ENCODE results near the gene SNTA1.
"Not testable (repeated sequence)": the region's sequence is repeated elsewhere in the genome, so short reads cannot be mapped to it uniquely, and the experiment has no call there.

DNA sequence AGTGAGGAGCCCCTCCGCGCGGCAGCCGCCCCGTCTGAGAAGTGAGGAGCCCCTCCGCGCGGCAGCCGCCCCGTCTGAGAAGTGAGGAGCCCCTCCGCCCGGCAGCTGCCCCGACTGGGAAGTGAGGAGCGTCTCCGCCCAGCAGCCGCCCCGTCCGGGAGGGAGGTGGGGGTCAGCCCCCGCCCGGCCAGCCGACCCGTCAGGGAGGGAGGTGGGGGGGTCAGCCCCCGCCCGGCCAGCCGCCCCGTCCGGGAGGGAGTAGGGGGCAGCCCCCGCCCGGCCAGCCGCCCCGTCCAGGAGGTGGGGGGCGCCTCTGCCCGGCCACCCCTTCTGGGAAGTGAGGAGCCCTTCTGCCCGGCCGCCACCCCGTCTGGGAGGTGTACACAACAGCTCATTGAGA lies 54.2 kb downstream of the SNTA1 start:
- TF ChIP-seq CTCF (conservative IDR thresholded peaks at IDR 0.05; ENCODE audit: low read length); EZH2phosphoT487 (IDR thresholded peaks at IDR 0.05; ENCODE audit: borderline replicate concordance, low read depth, low read length): not testable (repeated sequence)

Data from OCI-LY7 (cell line).